GM18873 (cell line): ENCODE measurements around the gene ADGRD1.
"Not testable (repeated sequence)": the region's sequence is repeated elsewhere in the genome, so short reads cannot be mapped to it uniquely, and the experiment has no call there.

ENCODE experiments used
- ATAC-seq: cut with Tn5 transposase; IDR thresholded peaks from one replicate; pipeline ENCODE4 v1.9.1; 2021; ENCODE audit warnings: mild to moderate bottlenecking, moderate library complexity, moderate number of reproducible peaks; ENCODE audit not compliant: unreplicated experiment, low FRiP score

The ADGRD1 gene

DNA sequence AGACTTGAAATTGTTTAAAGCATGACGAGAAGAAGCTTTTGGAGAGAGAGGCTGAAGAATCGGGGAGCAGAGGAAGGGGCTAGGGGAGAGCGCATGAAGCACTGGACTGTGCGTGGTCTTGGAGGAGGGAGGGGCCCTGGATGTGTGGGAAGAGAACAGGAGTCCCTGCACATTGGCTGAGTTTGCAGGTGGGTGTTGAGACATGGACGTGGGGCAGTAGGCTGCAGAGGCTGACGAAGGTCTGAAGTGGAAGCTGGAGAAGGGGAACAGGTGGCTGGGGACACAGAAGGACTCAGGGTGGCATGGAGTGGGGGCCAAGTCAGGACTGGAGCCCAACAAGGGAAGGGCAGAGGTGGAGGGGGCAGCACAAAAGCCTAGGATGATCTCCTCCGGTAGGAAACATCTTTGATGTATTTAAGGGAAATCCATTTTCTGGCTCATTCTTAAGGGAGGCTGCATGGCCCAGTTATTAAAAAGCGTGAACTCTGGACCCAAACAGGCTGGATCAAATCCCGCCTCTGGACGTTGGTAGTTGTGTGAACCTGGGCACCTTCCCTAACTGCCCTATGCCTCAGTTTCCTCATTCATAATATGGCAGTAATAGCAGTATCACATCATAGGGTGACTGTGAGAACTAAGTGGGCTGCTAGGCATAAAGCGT lies 29.0 kb downstream of the ADGRD1 start:
- no peak for ATAC-seq

DNA sequence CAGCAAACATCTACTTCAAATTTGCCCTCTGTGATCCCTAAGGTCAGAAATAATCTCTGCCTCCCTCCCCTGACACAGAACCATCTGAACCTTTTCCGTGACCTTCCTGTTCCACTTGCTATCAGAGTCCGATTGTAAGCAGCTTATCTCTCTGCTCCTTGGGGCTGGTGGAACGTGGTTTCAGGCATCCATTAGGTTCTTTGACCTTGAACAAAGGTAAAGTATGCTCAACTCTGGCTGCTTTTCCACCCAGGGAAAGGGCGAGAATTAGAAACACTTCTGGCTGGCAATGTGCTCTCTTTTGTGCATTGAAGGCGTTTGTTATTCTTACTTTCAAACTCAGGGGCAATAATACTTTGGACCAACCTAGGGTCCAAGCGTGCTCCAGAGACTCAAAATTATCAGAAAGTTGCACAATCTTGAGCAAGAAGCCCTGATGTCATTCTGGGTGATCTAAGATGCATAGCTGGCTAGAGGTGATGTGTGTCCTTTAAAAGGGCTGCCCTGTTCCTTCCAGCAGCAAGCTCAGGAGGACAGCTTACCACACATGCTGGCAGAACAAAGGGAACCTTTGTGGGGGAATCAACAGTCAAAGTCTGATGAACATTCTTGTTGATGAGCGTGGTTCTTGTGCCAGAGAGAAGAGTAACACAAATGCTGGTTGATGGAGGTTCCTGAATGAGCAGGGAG lies 29.8 kb downstream of the ADGRD1 start:
- no peak for ATAC-seq

- ATAC-seq, result no peak
These were observed 30.7 kb downstream of the ADGRD1 start for GRCh38 chr12:130984183-130985058.

DNA sequence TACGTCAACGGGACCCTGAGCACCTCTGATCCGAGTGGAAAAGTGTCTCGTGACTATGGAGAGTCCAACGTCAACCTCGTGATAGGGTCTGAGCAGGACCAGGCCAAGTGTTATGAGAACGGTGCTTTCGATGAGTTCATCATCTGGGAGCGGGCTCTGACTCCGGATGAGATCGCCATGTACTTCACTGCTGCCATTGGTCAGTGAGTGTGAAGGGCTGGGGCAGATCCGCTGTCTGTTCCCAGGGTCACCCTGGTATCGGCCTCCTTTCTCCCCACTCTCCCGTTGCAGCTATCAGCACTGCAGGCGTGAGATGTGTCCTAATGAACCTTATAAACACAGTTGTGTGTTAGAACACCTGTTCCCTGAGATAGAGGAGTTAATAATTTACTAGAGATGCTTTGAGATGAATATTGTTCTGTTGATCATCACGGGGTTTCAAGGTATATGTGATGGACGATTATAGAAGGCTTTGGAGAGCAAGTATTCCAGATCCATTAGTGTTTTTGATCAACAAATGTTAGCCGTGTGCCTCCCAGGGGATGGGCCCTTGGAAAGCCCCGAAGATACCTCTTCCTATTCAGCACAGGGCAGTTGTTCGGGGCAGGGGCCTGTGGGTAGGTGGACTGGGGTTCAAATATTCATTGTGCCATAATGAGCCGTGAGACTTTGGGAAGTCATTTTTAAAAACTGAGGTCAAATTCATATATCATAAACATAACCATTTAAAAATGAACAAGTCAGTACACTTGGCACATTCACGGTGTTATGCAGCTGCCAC lies 33.6 kb downstream of the ADGRD1 start:
- ATAC-seq, result no peak

DNA sequence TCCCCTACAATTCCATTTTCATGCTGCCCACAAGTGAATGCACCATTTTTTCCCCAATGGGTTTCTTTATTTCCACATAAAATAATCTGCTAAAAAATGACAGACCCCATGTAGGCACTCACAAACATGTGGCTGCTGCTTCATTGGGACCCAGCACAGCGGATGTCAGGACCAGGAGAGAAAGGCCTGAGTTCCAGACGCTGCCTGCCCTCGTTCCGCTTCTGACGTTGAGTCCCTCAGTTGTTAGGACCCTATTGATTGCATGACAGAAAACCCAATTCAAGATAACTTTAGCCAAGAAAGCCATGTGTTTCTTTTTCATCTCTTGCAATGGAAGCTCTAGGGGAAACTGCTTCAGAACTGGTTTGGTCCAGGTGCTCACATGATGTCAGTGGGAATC lies 34.6 kb downstream of the ADGRD1 start:
- ATAC-seq, result no peak

GRCh38 chr12:130988751-130989150 lies 35.0 kb downstream of the ADGRD1 start:
- no peak for ATAC-seq

GRCh38 chr12:130989391-130989790 lies 35.7 kb downstream of the ADGRD1 start:
- no peak for ATAC-seq

- no peak for ATAC-seq
These were observed 36.3 kb downstream of the ADGRD1 start for GRCh38 chr12:130990034-130990433.

GRCh38 chr12:130992448-130992847 lies 38.7 kb downstream of the ADGRD1 start:
- ATAC-seq, result no peak

DNA sequence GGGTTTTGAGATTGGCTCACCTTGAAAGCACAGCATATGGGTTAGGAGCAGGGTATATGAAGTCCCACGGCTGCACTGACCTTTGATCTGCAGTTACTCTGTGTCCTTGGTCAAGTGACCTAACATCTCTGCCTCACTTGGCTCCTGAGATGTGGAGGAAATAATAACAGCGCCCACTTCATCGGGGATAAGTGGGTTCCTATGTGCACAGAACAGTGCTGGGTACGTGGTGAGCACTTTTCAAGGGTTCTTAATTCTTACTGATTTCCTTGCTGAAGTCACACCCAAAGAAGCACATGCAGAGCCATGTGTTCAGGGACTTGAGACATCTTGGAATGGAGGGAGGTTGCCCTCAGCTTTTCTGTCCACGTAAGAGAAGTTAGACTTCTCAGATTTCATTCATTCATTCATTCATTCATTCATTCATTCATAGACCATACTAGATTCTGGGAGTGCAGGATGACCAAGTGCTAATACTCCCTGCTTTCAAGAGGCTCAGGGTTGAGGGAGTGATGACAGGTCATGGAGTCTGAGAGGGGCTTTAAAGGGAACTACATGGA lies 39.4 kb downstream of the ADGRD1 start:
- ATAC-seq, result no peak

- no peak for ATAC-seq
These were observed 40.3 kb downstream of the ADGRD1 start for GRCh38 chr12:130993759-130994670.

DNA sequence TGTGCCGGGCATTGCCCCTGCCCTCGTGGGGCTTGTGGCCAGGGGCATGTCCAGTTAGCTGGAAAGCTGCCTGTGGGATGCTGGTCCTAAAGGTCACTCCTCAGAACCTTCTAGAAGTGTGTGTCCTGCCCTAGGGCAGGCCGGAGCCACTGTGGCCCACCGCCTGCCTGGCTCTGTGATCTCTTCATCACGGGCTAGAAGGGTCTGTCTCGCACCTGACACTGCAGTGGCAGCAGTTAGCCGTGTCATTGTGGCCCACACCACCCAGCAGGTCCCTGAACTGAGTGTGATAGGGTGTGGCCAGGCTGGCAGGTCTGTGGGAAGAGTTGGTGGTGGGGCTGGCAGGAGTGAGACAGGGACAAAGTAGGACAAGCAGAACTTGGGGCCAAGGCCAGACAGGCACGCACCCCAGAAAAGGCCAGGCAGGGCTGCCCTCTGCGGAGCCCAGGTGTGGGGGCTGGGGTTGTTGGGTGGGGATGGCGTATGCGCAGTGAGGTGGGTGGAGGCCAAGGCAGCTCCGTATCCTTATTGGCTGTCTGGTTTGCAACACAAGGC lies 41.2 kb downstream of the ADGRD1 start:
- ATAC-seq, result no peak

- ATAC-seq, result not testable (repeated sequence)
These were observed 41.8 kb downstream of the ADGRD1 start for GRCh38 chr12:130995386-130995969.

DNA sequence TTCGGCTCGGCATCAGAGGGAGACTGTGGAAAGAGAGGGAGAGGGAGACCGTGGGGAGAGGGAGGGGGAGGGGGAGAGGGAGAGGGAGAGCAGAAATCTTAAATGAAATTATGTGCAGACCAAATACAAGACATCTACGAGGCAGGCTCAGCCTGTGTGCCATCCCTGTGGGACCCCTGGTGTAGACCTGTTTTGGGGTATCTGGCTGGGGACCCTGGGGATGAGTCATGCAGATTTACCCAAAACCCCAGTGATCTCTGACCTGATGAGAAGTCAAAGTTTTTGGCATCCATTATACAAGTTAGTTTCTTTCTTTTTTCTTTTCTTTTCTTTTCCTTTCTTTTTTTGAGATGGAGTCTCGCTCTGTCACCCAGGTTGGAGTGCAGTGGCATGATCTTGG lies 44.4 kb downstream of the ADGRD1 start:
- ATAC-seq, result no peak

GRCh38 chr12:131000000-131000486 lies 46.3 kb downstream of the ADGRD1 start:
- no peak for ATAC-seq

GRCh38 chr12:131001493-131001892 lies 47.8 kb downstream of the ADGRD1 start:
- ATAC-seq, result no peak

DNA sequence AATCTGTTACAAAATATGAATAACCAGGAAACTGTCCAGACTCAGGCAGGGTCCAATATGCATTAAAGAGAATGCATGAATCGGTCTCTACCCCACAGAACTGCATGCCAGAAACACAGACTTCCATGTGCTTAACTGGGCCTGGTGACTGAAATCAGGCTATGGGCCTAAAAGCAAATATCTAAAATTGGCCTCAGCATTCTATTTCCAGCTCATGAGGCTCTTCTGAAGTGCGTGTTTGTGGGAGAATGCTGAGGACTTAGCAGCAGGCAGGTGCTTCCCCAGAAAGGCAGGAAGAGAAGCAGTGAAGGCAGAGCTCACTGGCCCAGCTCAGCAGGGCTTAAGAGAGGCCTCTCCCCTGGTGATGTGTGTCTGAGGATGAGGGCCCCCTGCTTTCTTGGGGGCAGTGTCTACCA lies 48.5 kb downstream of the ADGRD1 start:
- ATAC-seq, result no peak

DNA sequence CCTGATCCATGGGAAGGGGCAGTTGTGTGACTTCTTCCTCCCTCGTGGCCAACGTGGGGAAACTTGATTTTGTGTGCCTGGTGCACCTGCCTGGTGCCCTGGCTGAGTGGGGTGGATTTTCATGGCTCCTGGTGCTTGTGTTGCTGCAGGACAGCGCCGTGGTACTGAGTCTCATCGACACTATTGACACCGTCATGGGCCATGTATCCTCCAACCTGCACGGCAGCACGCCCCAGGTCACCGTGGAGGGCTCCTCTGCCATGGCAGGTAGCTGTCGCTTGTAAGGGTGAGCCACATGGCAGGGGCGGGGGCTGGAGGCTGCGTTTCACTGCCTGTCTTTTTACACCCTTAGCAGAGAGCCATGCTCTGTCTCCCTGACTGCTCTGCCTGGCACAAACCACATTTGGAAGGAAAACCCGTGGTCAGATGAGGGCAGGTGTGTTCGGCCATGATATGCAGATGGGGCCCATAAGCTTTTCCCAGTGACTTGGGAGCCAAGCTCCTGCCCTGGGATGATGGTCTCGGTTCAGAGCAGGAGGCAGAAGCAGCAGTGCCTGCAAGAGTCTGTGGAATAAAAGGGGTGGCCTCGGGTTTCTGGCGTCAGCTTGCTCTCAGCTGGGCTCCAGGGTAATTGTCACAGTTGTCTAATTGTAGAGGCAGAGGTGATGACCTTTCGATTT lies 49.5 kb downstream of the ADGRD1 start:
- ATAC-seq, result no peak
